ENCODE results near the gene SMPD1. TPM values are rescaled to one million over a fixed set of nuclear protein-coding genes. Genes with fewer than 3 reads are reported as not detected.

SMPD1 gene
- total and polyA plus RNA-seq, 12 donors, result 53.8 to 88.1 (median 66.3) TPM

- H3K4me1 ChIP-seq, result peaks cover 0 to 19% (median 0%) of the 10 kb centered on the region in 9 donors
- no peak overlapping the region for H3K27ac ChIP-seq
- H3K9me3 ChIP-seq, result no peaks in the 10 kb centered on the region
- ATAC-seq (no peak), DNase-seq (no peak)
- TF ChIP-seq CTCF (IDR thresholded peaks at IDR 0.05), result no peak
- H3K4me3 ChIP-seq, result no peak overlapping the region
- H3K27me3 ChIP-seq, result no peaks in the 10 kb centered on the region
- WGBS, 2 donors, result 93% methylated on average over 12 of the region's 12 CpGs
- intact Hi-C loops (cut with DNase I), result loop anchor here in 3 of 10 donors (5.0 kb wide), 1 partner anchor 70 kb away; no protein-coding TSS in a partner anchor
- no peaks in the 10 kb centered on the region for H3K36me3 ChIP-seq
These were observed 47.1 kb downstream of the SMPD1 start for GRCh38 chr11:6437423-6437822.

- DNase-seq, result no peak
- 65% methylated on average over 3 of the region's 3 CpGs for WGBS, 2 donors
- no peaks in the 10 kb centered on the region for H3K9me3 ChIP-seq
- no peak overlapping the region for H3K4me3 ChIP-seq
- H3K27me3 ChIP-seq, result no peaks in the 10 kb centered on the region
- ATAC-seq, result peak in 2 of 8 donors; percentile 18 to 26
- peaks cover 0 to 19% (median 0%) of the 10 kb centered on the region in 9 donors for H3K4me1 ChIP-seq
- intact Hi-C loops (cut with DNase I), result loop anchor here in 3 of 10 donors (5.0 kb wide), 1 partner anchor 69 kb away; no protein-coding TSS in a partner anchor
- H3K36me3 ChIP-seq, result no peaks in the 10 kb centered on the region
- no peak overlapping the region for H3K27ac ChIP-seq
- no peak for TF ChIP-seq CTCF (IDR thresholded peaks at IDR 0.05)
These were observed 47.7 kb downstream of the SMPD1 start for GRCh38 chr11:6437993-6438392.

- intact Hi-C loops (cut with DNase I), result loop anchor here in 3 of 10 donors (5.0 kb wide), 1 partner anchor 68 kb away; no protein-coding TSS in a partner anchor
- Histone ChIP-seq H3K9me3 (no peaks in the 10 kb centered on the region), H3K36me3 (no peaks in the 10 kb centered on the region), H3K4me1 (peaks cover 0 to 19% (median 0%) of the 10 kb centered on the region in 9 donors), H3K27me3 (no peaks in the 10 kb centered on the region), H3K27ac (no peak overlapping the region), H3K4me3 (no peak overlapping the region)
- ATAC-seq (peak in 5 of 8 donors; percentile 49 to 73 (median 62)), DNase-seq (peak in 1 of 2 donors; percentile 28)
- WGBS, 2 donors, result 3 to 8% methylated on average over 1 of the region's 1 CpG
- peak; percentile 12 to 73 (median 69) for TF ChIP-seq CTCF (IDR thresholded peaks at IDR 0.05)
These were observed 48.8 kb downstream of the SMPD1 start for GRCh38 chr11:6438979-6439571.

- ATAC-seq (no peak), DNase-seq (no peak)
- intact Hi-C loops (cut with DNase I), result loop anchor here in 5 of 10 donors (2.0 to 5.0 kb wide), 4 partner anchors 59 to 66 kb away; no protein-coding TSS in a partner anchor
- no peak for TF ChIP-seq CTCF (IDR thresholded peaks at IDR 0.05)
- H3K9me3 ChIP-seq, result no peaks in the 10 kb centered on the region
- H3K27ac ChIP-seq, result no peak within 1 kb of the TSS
- H3K27me3 ChIP-seq, result no peaks in the 10 kb centered on the region
- peaks cover 0 to 19% (median 0%) of the 10 kb centered on the region in 9 donors for H3K4me1 ChIP-seq
- H3K36me3 ChIP-seq, result no peaks in the 10 kb centered on the region
- no peak within 1 kb of the TSS for H3K4me3 ChIP-seq
- whole genome bisulfite sequencing, 2 donors, result 72 to 77% methylated on average over 3 of the region's 3 CpGs
These were observed 50.7 kb downstream of the SMPD1 start, which contains the start of gene HPX for GRCh38 chr11:6440906-6441358. TSS of gene HPX (minus strand) at chr11:6440987. CDS start at chr11:6440963, 24 bp downstream.

All from heart right ventricle (tissue), 16 donors.